ENCODE data around the gene GBP5. TPM values are rescaled to one million over a fixed set of nuclear protein-coding genes. Genes with fewer than 3 reads are reported as not detected.

The GBP5 gene
- total and polyA plus RNA-seq, 12 donors, result 0.18 to 31.0 (median 2.4) TPM

DNA sequence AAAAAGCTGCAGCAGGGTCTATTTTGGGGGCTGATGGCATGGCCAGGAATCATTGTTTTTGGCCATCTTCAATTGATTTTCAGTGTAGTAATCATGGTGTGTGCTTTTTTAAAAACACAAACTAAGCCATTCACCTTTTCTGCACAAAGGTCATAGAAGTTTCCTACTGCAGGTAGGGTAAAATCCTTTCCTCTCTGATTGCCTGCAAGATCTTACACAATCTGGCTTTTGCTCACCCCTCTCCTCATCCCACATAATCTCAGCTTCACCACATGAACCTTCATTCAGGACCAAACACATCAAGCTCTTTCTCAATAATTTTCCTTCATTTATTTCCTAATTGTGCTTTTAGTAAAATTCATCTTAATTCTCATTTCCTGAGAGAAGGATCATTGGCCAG, 38.3 kb upstream of the GBP5 start:
- Histone ChIP-seq H3K27ac (peak overlapping the region in 4 of 5 donors; percentile 49 to 63 (median 56)), H3K9me3 (replicated peaks in 1 of 3) (no peaks in the 10 kb centered on the region), H3K36me3 (replicated peaks in 1 of 2) (no peaks in the 10 kb centered on the region), H3K4me1 (replicated peaks in 1 of 2) (peaks cover 9 to 24% of the 10 kb centered on the region in 2 donors), H3K27me3 (no peaks in the 10 kb centered on the region), H3K4me3 (peak overlapping the region in 1 of 4 donors; percentile 44)
- intact Hi-C loops (cut with DNase I), result no loop called here
- no peak for DNase-seq
- TF ChIP-seq, protein P1, sequence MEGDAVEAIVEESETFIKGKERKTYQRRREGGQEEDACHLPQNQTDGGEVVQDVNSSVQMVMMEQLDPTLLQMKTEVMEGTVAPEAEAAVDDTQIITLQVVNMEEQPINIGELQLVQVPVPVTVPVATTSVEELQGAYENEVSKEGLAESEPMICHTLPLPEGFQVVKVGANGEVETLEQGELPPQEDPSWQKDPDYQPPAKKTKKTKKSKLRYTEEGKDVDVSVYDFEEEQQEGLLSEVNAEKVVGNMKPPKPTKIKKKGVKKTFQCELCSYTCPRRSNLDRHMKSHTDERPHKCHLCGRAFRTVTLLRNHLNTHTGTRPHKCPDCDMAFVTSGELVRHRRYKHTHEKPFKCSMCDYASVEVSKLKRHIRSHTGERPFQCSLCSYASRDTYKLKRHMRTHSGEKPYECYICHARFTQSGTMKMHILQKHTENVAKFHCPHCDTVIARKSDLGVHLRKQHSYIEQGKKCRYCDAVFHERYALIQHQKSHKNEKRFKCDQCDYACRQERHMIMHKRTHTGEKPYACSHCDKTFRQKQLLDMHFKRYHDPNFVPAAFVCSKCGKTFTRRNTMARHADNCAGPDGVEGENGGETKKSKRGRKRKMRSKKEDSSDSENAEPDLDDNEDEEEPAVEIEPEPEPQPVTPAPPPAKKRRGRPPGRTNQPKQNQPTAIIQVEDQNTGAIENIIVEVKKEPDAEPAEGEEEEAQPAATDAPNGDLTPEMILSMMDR (IDR thresholded peaks at IDR 0.05), result no peak
- no peak for TF ChIP-seq POLR2A (IDR thresholded peaks at IDR 0.05)

GRCh38 chr1:89310505-89310904, 37.8 kb upstream of the GBP5 start:
- Histone ChIP-seq H3K4me1 (replicated peaks in 1 of 2) (peaks cover 9 to 24% of the 10 kb centered on the region in 2 donors), H3K27ac (peak overlapping the region; percentile 35 to 63 (median 56)), H3K36me3 (replicated peaks in 1 of 2) (no peaks in the 10 kb centered on the region), H3K4me3 (peak overlapping the region in 1 of 4 donors; percentile 44), H3K27me3 (no peaks in the 10 kb centered on the region), H3K9me3 (replicated peaks in 1 of 3) (no peaks in the 10 kb centered on the region)
- TF ChIP-seq POLR2A (IDR thresholded peaks at IDR 0.05), result no peak
- TF ChIP-seq, protein P1 (IDR thresholded peaks at IDR 0.05), result no peak
- DNase-seq, result no peak
- intact Hi-C loops (cut with DNase I), result no loop called here
- 31 to 39% (median 35%) methylated on average over 1 of the region's 1 CpG for WGBS, 4 donors

GRCh38 chr1:89309828-89310227, 37.2 kb upstream of the GBP5 start:
- Histone ChIP-seq H3K36me3 (replicated peaks in 1 of 2) (no peaks in the 10 kb centered on the region), H3K4me1 (replicated peaks in 1 of 2) (peaks cover 9 to 24% of the 10 kb centered on the region in 2 donors), H3K9me3 (replicated peaks in 1 of 3) (no peaks in the 10 kb centered on the region), H3K27ac (peak overlapping the region; percentile 35 to 63 (median 56)), H3K4me3 (peak overlapping the region in 1 of 4 donors; percentile 44), H3K27me3 (no peaks in the 10 kb centered on the region)
- intact Hi-C loops (cut with DNase I), result no loop called here
- DNase-seq, result no peak
- 59 to 75% (median 67%) methylated on average over 1 of the region's 1 CpG for WGBS, 4 donors
- TF ChIP-seq, protein P1 (IDR thresholded peaks at IDR 0.05), result no peak
- TF ChIP-seq POLR2A (IDR thresholded peaks at IDR 0.05), result no peak

DNA sequence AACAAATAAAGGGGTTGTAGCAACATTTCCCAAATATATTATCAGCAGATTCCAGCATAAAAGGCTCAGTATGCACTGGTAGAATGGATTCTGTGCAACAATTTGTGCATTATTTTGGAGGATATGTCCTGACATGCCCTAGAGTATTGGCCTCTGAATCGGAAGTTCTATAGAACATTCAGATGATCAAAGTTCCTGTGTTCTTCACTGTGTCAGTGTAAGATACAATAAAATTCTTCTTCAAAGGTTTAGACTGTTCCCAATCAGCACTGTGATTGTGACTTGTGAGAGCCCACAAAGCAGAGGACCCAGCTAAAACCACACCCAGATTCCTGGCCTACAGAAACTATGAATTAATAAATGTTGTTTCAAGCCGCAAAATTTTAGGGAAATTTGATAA, 33.6 kb upstream of the GBP5 start:
- WGBS, 4 donors, result 54 to 82% (median 69%) methylated on average over 2 of the region's 2 CpGs
- DNase-seq, result no peak
- TF ChIP-seq, protein P1 (IDR thresholded peaks at IDR 0.05), result no peak
- no peak for TF ChIP-seq POLR2A (IDR thresholded peaks at IDR 0.05)

More for the DNA sequence above, 33.6 kb upstream of the GBP5 start:
- H3K9me3 ChIP-seq (replicated peaks in 1 of 3), result no peaks in the 10 kb centered on the region
- H3K4me3 ChIP-seq, result no peak overlapping the region
- H3K4me1 ChIP-seq (replicated peaks in 1 of 2), result peaks cover 9 to 16% of the 10 kb centered on the region in 2 donors
- no peaks in the 10 kb centered on the region for H3K36me3 ChIP-seq (replicated peaks in 1 of 2)
- H3K27me3 ChIP-seq, result no peaks in the 10 kb centered on the region
- intact Hi-C loops (cut with DNase I), result no loop called here
- H3K27ac ChIP-seq, result no peak overlapping the region
